ENCODE measurements around the gene C4BPA. TPM values are rescaled to one million over a fixed set of nuclear protein-coding genes. Genes with fewer than 3 reads are reported as not detected.

The C4BPA gene
- total and polyA plus RNA-seq, 2 of the 8 experiments (the other 6 are each of a cell fraction or from before 2014, with no cell fraction given), result not detected

DNA sequence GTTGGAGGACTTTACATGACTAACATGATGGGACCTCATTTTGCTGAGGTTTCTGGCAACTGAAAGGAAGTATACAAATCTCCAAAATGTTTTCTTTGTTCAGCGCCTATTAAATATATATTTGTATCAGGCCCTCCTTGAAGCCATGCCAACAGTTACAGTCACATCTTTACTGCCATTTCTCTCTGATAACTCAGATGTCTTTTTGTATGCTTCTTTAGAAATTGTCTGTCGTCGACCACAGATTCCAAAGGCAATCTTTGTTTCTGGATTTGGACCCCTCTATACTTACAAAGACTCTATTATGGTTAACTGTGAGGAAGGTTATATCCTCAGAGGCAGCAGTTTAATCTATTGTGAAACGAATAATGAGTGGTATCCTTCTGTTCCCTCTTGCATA lies 69.4 kb downstream of the C4BPA start (continued):
- TF ChIP-seq, protein P1, sequence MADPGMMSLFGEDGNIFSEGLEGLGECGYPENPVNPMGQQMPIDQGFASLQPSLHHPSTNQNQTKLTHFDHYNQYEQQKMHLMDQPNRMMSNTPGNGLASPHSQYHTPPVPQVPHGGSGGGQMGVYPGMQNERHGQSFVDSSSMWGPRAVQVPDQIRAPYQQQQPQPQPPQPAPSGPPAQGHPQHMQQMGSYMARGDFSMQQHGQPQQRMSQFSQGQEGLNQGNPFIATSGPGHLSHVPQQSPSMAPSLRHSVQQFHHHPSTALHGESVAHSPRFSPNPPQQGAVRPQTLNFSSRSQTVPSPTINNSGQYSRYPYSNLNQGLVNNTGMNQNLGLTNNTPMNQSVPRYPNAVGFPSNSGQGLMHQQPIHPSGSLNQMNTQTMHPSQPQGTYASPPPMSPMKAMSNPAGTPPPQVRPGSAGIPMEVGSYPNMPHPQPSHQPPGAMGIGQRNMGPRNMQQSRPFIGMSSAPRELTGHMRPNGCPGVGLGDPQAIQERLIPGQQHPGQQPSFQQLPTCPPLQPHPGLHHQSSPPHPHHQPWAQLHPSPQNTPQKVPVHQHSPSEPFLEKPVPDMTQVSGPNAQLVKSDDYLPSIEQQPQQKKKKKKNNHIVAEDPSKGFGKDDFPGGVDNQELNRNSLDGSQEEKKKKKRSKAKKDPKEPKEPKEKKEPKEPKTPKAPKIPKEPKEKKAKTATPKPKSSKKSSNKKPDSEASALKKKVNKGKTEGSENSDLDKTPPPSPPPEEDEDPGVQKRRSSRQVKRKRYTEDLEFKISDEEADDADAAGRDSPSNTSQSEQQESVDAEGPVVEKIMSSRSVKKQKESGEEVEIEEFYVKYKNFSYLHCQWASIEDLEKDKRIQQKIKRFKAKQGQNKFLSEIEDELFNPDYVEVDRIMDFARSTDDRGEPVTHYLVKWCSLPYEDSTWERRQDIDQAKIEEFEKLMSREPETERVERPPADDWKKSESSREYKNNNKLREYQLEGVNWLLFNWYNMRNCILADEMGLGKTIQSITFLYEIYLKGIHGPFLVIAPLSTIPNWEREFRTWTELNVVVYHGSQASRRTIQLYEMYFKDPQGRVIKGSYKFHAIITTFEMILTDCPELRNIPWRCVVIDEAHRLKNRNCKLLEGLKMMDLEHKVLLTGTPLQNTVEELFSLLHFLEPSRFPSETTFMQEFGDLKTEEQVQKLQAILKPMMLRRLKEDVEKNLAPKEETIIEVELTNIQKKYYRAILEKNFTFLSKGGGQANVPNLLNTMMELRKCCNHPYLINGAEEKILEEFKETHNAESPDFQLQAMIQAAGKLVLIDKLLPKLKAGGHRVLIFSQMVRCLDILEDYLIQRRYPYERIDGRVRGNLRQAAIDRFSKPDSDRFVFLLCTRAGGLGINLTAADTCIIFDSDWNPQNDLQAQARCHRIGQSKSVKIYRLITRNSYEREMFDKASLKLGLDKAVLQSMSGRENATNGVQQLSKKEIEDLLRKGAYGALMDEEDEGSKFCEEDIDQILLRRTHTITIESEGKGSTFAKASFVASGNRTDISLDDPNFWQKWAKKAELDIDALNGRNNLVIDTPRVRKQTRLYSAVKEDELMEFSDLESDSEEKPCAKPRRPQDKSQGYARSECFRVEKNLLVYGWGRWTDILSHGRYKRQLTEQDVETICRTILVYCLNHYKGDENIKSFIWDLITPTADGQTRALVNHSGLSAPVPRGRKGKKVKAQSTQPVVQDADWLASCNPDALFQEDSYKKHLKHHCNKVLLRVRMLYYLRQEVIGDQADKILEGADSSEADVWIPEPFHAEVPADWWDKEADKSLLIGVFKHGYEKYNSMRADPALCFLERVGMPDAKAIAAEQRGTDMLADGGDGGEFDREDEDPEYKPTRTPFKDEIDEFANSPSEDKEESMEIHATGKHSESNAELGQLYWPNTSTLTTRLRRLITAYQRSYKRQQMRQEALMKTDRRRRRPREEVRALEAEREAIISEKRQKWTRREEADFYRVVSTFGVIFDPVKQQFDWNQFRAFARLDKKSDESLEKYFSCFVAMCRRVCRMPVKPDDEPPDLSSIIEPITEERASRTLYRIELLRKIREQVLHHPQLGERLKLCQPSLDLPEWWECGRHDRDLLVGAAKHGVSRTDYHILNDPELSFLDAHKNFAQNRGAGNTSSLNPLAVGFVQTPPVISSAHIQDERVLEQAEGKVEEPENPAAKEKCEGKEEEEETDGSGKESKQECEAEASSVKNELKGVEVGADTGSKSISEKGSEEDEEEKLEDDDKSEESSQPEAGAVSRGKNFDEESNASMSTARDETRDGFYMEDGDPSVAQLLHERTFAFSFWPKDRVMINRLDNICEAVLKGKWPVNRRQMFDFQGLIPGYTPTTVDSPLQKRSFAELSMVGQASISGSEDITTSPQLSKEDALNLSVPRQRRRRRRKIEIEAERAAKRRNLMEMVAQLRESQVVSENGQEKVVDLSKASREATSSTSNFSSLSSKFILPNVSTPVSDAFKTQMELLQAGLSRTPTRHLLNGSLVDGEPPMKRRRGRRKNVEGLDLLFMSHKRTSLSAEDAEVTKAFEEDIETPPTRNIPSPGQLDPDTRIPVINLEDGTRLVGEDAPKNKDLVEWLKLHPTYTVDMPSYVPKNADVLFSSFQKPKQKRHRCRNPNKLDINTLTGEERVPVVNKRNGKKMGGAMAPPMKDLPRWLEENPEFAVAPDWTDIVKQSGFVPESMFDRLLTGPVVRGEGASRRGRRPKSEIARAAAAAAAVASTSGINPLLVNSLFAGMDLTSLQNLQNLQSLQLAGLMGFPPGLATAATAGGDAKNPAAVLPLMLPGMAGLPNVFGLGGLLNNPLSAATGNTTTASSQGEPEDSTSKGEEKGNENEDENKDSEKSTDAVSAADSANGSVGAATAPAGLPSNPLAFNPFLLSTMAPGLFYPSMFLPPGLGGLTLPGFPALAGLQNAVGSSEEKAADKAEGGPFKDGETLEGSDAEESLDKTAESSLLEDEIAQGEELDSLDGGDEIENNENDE (IDR thresholded peaks at IDR 0.05; ENCODE audit: insufficient replicate concordance, low read length), result no peak
- TF ChIP-seq BCL11A (IDR thresholded peaks at IDR 0.05; ENCODE audit: low read depth in 2 of 2, low read length in 2 of 2), result no peak
- no peak for TF ChIP-seq SIX5 (IDR thresholded peaks at IDR 0.05; ENCODE audit: low read depth, low read length)
- TF ChIP-seq, protein P2, sequence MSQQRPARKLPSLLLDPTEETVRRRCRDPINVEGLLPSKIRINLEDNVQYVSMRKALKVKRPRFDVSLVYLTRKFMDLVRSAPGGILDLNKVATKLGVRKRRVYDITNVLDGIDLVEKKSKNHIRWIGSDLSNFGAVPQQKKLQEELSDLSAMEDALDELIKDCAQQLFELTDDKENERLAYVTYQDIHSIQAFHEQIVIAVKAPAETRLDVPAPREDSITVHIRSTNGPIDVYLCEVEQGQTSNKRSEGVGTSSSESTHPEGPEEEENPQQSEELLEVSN (IDR thresholded peaks at IDR 0.05), result no peak
- no peak for TF ChIP-seq NRF1 (IDR thresholded peaks at IDR 0.05; ENCODE audit: low read depth, low read length)
- TF ChIP-seq, protein P3, sequence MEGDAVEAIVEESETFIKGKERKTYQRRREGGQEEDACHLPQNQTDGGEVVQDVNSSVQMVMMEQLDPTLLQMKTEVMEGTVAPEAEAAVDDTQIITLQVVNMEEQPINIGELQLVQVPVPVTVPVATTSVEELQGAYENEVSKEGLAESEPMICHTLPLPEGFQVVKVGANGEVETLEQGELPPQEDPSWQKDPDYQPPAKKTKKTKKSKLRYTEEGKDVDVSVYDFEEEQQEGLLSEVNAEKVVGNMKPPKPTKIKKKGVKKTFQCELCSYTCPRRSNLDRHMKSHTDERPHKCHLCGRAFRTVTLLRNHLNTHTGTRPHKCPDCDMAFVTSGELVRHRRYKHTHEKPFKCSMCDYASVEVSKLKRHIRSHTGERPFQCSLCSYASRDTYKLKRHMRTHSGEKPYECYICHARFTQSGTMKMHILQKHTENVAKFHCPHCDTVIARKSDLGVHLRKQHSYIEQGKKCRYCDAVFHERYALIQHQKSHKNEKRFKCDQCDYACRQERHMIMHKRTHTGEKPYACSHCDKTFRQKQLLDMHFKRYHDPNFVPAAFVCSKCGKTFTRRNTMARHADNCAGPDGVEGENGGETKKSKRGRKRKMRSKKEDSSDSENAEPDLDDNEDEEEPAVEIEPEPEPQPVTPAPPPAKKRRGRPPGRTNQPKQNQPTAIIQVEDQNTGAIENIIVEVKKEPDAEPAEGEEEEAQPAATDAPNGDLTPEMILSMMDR (IDR thresholded peaks at IDR 0.05; ENCODE audit: control extremely low read depth in 1 of 3, insufficient read depth in 1 of 3, low read depth in 1 of 3, low read length in 3 of 3), result no peak
- TF ChIP-seq SP2 (IDR thresholded peaks at IDR 0.05; ENCODE audit: low read length), result no peak
- TF ChIP-seq YY1 (IDR thresholded peaks at IDR 0.05; ENCODE audit: low read depth, low read length), result no peak
- TF ChIP-seq EP300 (IDR thresholded peaks at IDR 0.05; ENCODE audit: borderline replicate concordance in 1 of 2, low read depth in 2 of 2, low read length in 2 of 2), result no peak
